VCaP (cell line): ENCODE measurements around the gene PACSIN2.

ENCODE experiments used
- H3K27ac ChIP-seq: fragments of 450-650 bp; 2 replicates; pipeline ENCODE4 v1.5.1; 2017
- TF ChIP-seq, protein P1 (sequence below): fragments of 450-650 bp; conservative IDR thresholded peaks from 2 replicates; pipeline ENCODE4 v1.5.1; 2017; ENCODE audit warnings: mild to moderate bottlenecking, moderate library complexity

Gene PACSIN2

DNA sequence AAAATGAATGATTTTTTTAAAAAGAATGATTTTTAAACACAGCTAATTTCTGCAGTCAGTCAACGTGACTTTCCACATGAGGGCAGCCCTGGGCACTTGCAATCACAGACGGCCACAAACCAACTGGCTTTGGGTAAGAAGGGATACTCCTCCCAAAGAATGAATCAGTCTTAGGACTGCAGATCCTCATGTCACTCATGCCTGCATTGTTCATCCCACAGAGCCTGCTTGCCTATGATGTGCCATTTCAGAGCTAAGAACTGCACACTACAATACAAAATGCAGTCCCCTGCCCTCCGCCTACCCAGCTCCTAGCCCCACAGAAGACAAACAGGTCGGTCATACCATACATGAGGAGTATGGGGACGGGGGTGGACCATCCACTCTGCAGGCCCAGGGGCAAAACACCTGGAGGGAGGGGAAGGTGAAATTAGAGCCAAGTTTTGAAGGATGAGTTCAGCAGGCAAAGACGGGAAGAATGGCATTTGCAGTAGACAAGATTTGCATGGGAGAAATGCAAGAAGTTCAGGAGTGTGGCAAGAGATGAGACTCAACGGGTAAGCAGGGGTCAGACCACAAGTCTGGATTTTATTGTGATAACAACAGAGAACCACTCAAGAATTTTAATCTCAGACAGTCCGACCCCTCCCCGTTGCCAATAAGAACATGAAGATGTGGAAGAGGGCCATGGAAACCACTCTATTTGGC, 24.7 kb downstream of the PACSIN2 start:
- TF ChIP-seq, protein P1, sequence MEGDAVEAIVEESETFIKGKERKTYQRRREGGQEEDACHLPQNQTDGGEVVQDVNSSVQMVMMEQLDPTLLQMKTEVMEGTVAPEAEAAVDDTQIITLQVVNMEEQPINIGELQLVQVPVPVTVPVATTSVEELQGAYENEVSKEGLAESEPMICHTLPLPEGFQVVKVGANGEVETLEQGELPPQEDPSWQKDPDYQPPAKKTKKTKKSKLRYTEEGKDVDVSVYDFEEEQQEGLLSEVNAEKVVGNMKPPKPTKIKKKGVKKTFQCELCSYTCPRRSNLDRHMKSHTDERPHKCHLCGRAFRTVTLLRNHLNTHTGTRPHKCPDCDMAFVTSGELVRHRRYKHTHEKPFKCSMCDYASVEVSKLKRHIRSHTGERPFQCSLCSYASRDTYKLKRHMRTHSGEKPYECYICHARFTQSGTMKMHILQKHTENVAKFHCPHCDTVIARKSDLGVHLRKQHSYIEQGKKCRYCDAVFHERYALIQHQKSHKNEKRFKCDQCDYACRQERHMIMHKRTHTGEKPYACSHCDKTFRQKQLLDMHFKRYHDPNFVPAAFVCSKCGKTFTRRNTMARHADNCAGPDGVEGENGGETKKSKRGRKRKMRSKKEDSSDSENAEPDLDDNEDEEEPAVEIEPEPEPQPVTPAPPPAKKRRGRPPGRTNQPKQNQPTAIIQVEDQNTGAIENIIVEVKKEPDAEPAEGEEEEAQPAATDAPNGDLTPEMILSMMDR = peak; percentile 55
- no peak overlapping the region; the same call in 1 of the 2 replicates for H3K27ac ChIP-seq

DNA sequence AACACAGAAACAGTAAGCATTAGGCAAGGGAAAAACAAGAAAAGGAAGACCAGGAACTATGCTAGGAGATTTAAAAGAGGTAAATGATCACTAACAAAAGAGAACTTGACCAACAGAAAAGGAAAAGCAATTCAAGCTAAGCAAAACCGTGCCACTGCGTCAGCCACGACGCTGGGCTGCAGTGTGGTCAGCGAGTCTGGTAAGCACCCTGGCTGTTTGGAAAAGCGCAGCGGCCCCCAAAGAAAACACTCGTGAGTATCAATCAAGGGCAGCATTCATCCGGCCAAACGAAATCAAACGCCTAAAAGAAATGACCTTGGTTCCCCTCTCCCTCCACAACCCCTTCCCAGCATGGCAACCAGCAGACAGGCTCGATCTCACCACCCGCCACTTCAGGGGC, 28.8 kb downstream of the PACSIN2 start:
- TF ChIP-seq, protein P1 = no peak
- H3K27ac ChIP-seq = no peak overlapping the region

DNA sequence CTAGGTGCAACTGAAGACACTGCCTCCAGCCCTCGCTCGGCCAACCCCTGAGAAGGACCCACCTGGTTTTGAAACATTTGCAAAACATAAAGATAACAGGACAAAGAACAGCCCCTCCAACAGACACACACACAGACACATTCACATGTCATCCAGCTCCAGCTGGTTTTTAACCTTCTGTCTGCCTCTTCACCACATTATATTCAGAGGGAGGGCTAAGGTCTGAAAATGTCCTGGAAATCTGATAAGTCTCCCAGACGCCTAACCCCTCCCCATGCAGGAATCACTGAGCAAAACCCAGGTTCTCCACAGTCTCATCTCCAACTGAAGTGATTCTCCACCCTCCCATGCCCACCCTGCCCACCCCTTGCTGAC, 29.4 kb downstream of the PACSIN2 start:
- H3K27ac ChIP-seq = no peak overlapping the region
- TF ChIP-seq, protein P1 = no peak

DNA sequence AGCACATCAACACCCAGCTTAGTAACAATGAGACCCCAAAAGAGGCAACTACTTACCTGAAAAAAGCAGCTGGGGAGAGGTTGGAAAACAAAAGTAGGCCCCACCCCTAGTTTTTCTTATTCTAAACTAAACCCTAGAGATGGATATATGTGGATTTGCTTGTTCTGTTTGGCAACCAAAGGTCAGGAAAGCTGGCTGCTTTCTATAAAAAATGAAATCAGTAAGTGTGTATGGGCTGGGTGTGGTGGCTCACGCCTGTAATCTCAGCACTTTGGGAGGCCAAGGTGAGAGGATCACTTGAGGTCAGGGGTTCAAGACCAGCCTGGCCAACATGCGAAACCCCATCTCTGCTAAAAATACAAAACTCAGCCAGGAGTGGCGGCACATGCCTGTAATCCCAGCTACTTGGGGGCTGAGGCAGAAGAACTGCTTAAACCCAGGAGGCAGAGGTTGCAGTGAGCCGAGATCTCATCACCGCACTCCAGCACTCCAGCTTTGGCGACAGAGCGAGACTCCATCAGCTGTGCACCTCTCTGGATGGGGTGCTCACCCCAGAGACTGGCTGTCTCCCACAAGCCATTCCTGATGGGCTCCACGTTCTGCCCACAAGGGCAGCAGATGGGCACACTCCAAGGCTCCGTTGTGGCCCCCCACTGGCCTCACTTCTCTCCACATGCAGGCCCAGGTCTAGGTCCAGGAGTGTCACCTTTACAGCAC, 30.0 kb downstream of the PACSIN2 start:
- peak overlapping the region; percentile 28 for H3K27ac ChIP-seq
- TF ChIP-seq, protein P1 = no peak

DNA sequence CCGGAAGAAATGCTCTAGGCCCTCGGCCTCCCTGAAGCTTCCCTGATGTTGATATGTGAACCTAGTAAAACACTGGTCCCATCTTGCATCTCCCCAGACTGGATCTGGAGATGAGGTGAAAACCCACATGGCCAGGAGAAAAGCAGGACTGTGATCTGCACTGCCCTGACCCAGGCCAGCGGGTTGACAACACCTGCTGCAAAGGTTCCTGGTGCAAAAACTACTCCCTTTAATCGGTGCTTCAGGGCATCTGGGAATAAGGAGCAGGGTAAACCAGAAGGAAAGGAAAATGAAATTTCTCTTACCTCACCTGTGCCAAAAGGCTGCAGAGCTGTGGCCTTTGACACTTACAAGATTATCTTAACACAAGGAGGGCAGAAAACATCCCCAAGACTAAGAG, 30.6 kb downstream of the PACSIN2 start:
- H3K27ac ChIP-seq = peak overlapping the region; percentile 28
- TF ChIP-seq, protein P1 = no peak

DNA sequence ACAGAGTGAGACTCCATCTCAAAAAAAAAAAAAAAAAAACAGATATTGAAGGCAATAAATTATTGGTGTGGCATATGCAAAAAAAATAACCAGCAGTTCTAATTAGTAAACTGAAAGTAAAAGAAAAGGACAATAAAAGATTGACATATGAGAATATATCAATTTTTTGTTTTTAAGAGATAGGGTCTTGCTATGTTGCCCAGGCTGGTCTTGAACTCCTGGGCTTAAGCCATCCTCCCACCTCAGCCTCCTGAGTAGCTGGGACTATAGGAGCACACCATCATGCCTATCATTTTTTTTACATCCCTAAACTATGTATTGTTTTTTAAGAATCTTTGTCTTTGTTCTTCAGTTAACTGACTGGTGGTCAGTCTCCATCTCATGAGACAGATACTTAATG, 31.5 kb downstream of the PACSIN2 start:
- H3K27ac ChIP-seq = no peak overlapping the region

DNA sequence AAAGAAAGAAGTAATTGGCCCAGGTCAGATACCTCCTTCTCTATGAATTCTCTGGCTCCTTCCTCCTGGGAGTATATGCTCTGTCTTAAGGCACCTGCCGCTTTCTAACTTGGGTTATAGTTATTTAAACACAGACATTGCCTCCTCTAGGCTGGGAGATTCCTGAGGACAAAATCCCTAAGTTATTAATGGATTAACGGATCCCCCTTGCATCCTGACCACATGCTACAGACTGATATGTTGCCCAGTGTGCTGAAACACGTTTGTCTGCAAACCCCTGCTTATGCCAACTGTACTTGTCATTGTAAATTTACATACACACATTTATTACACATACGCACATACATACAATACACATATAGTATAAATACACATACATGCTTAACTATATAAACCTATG, 35.3 kb downstream of the PACSIN2 start:
- TF ChIP-seq, protein P1 = no peak
- no peak overlapping the region for H3K27ac ChIP-seq

More for the DNA sequence above, 31.5 kb downstream of the PACSIN2 start:
- TF ChIP-seq, protein P1 = no peak
